Astrocyte of the cerebellum (primary cell): ENCODE results near the gene EIF3K.
"Not testable (repeated sequence)": the region's sequence is repeated elsewhere in the genome, so short reads cannot be mapped to it uniquely, and the experiment has no call there.

Experiments used
- DNase-seq: peaks from one replicate; pipeline ENCODE4 v3.0.0-alpha.2; 2011; ENCODE audit warnings: low read depth
- H3K4me3 ChIP-seq: 2 replicates; pipeline ENCODE4 v1.5.1; 2011; ENCODE audit warnings: mild to moderate bottlenecking, low read depth, low read length, moderate library complexity
- in situ Hi-C: cut with HindIII; loops from 2 replicates; pipeline ENCODE4 v1.10.0; 2017; ENCODE audit warnings: low sequenced_read_pairs
- TF ChIP-seq, protein P1 (sequence below): IDR thresholded peaks from 2 replicates; pipeline ENCODE4 v1.5.1; 2012; ENCODE audit warnings: low read length, low read depth, moderate library complexity, mild to moderate bottlenecking; ENCODE audit errors: missing control alignments

The EIF3K gene

GRCh38 chr19:38617283-38617763 is 1.7 kb upstream of the EIF3K start:
- no peak overlapping the region for H3K4me3 ChIP-seq
- TF ChIP-seq, protein P1, sequence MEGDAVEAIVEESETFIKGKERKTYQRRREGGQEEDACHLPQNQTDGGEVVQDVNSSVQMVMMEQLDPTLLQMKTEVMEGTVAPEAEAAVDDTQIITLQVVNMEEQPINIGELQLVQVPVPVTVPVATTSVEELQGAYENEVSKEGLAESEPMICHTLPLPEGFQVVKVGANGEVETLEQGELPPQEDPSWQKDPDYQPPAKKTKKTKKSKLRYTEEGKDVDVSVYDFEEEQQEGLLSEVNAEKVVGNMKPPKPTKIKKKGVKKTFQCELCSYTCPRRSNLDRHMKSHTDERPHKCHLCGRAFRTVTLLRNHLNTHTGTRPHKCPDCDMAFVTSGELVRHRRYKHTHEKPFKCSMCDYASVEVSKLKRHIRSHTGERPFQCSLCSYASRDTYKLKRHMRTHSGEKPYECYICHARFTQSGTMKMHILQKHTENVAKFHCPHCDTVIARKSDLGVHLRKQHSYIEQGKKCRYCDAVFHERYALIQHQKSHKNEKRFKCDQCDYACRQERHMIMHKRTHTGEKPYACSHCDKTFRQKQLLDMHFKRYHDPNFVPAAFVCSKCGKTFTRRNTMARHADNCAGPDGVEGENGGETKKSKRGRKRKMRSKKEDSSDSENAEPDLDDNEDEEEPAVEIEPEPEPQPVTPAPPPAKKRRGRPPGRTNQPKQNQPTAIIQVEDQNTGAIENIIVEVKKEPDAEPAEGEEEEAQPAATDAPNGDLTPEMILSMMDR = no peak
- DNase-seq = no peak
- in situ Hi-C loops = no loop called here

GRCh38 chr19:38617764-38618589 is 1.0 kb upstream of the EIF3K start, which contains the start of gene MAP4K1:
TSS of gene MAP4K1 (minus strand) at chr19:38617953. CDS start at chr19:38617895, 58 bp downstream.
- no peak for DNase-seq
- peak within 1 kb of the TSS; percentile 99 for H3K4me3 ChIP-seq

GRCh38 chr19:38619361-38620174 is 580 bp downstream of the EIF3K start:
- TF ChIP-seq, protein P1 = no peak
- H3K4me3 ChIP-seq = peak overlapping the region; percentile 99
- in situ Hi-C loops = no loop called here
- DNase-seq = no peak

More at GRCh38 chr19:38617764-38618589, 1.0 kb upstream of the EIF3K start, which contains the start of gene MAP4K1:
- in situ Hi-C loops = no loop called here
- TF ChIP-seq, protein P1 = no peak

GRCh38 chr19:38624822-38625221 is 5.8 kb downstream of the EIF3K start:
- TF ChIP-seq, protein P1 = no peak
- no peak overlapping the region for H3K4me3 ChIP-seq
- DNase-seq = no peak
- in situ Hi-C loops = no loop called here

DNA sequence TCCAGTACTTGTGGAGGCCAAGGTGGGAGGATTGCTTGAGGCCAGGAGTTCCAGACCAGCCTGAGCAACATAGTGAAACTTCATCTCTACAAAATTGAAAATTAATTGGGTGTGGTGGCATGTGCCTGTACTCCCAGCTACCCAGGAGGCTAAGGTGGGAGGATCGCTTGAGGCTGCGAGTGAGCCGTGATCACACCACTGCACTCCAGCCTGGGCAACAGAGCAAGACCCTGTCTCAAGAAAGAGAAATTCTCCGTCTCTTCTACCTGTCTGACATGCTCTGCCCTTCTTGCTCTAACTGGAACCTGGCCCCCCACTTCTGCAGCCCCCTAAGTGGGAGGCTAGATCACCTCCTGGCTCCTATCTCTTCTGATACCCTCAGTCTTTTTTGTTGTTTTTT is 7.4 kb downstream of the EIF3K start:
- DNase-seq = no peak
- TF ChIP-seq, protein P1 = no peak

GRCh38 chr19:38629568-38629967 is 10.6 kb downstream of the EIF3K start:
- in situ Hi-C loops = no loop called here
- DNase-seq = no peak
- no peak overlapping the region for H3K4me3 ChIP-seq
- TF ChIP-seq, protein P1 = no peak

More for the DNA sequence above, 7.4 kb downstream of the EIF3K start:
- in situ Hi-C loops = no loop called here
- no peak overlapping the region for H3K4me3 ChIP-seq

GRCh38 chr19:38631301-38631700 is 12.3 kb downstream of the EIF3K start:
- in situ Hi-C loops, DNase-seq, H3K4me3 ChIP-seq: not testable (repeated sequence)

DNA sequence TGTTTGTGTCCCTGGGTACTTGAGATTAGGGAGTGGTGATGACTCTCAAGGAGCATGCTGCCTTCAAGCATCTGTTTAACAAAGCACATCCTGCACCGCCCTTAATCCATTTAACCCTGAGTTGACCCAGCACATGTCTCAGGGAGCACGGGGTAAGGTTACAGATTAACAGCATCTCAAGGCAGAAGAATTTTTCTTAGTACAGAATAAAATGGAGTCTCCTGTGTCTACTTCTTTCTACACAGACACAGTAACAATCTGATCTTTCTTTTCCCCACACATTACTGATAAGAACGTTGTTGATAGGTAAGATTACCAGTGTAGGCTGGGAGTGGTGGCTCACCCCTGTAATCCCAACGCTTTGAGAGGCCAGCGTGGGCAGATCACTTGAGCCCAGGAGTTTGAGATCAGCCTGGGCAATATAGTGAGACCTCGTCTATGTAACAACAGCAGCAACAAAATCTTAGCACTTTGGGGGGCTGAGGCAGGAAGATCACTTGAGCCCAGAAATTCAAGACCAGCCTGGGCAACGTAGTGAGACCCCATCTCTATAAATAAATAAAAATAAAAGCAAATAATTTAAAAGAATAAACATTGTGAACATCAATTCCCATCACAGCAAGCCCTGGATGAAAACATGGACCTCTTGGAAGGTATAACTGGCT is 13.0 kb downstream of the EIF3K start:
- H3K4me3 ChIP-seq, in situ Hi-C loops, DNase-seq: not testable (repeated sequence)
